Left lung (tissue), 10 donors: Measurements from ENCODE around the gene MSL2. TPM values are rescaled to one million over a fixed set of nuclear protein-coding genes. Genes with fewer than 3 reads are reported as not detected.

Experiments used
- ATAC-seq: fragments of 200-7000 bp; cut with Tn5 transposase; one replicate; pipeline ENCODE4 v1.9.1; 2020; ENCODE audit warnings: moderate library complexity
- DNase-seq, 4 donors: peaks; one replicate each; pipeline ENCODE4 v3.0.0-alpha.2; 2013 to 2020
- H3K27ac ChIP-seq, 2 donors: fragments of 200-600 bp; sonication (generic) in 1 of 2; one replicate each; pipeline versions ENCODE4 v1.5.0 to v1.8.0; 2020 to 2021
- H3K27me3 ChIP-seq, 2 donors: fragments of 200-600 bp; sonication (generic) in 1 of 2; one replicate each; pipeline versions ENCODE4 v1.5.0 to v1.8.0; 2020 to 2021
- H3K36me3 ChIP-seq, 2 donors: fragments of 200-600 bp; sonication (generic) in 1 of 2; one replicate each; pipeline versions ENCODE4 v1.5.0 to v1.8.0; 2020 to 2021
- H3K4me1 ChIP-seq, 2 donors: fragments of 200-600 bp; one replicate each; pipeline ENCODE4 v1.8.0; 2021
- H3K4me3 ChIP-seq, 2 donors: fragments of 200-600 bp; sonication (generic) in 1 of 2; one replicate each; pipeline versions ENCODE4 v1.5.0 to v1.8.0; 2020 to 2021; ENCODE audit warnings: mild to moderate bottlenecking in 1 of 2
- H3K9me3 ChIP-seq, 2 donors: fragments of 200-600 bp; sonication (generic) in 1 of 2; one replicate each; pipeline versions ENCODE4 v1.5.0 to v1.8.0; 2020 to 2021
- CTCF ChIP-seq, 2 donors: fragments of 200-600 bp; sonication (generic) in 1 of 2; IDR thresholded peaks; one replicate each; pipeline versions ENCODE4 v1.5.0 to v1.8.0; 2021; ENCODE audit warnings: antibody characterized with exemption in 2 of 2
- intact Hi-C, 2 donors: fragments of 100-400 bp; cut with DNase I; formaldehyde crosslinking; loops; one replicate each; pipeline versions ENCODE4 v1.11.2 to v1.14.2; 2022
- polyA plus RNA-seq, 6 donors: library from polyadenylated mRNA; unstranded; fragments of 120-200 nt; gene quantifications; one replicate each; pipeline ENCODE4 v1.2.1, GENCODE V29; 2013; ENCODE audit not compliant: insufficient read length in 6 of 6
- total RNA-seq, 2 donors: library from RNA; stranded (reverse); fragmentation: NEBNext Ultra II Directional; extraction: Animal tissue kit (Norgen Biotek cat#: 25700); gene quantifications; one replicate each; pipeline ENCODE4 v1.2.1, GENCODE V29; 2021
- donor health status: DM: no; HTN: yes; CAD: no.
- donor health status: DM: no; HTN: no; CAD: no.

MSL2 gene
- total and polyA plus RNA-seq, 8 donors = 25.8 to 51.3 (median 44.9) TPM

- no peak overlapping the region for H3K27ac ChIP-seq
- no peaks in the 10 kb centered on the region for H3K36me3 ChIP-seq
- H3K4me3 ChIP-seq = no peak overlapping the region
- no peaks in the 10 kb centered on the region for H3K27me3 ChIP-seq
- TF ChIP-seq CTCF (IDR thresholded peaks at IDR 0.05) = no peak
- no peaks in the 10 kb centered on the region for H3K4me1 ChIP-seq
- no peaks in the 10 kb centered on the region for H3K9me3 ChIP-seq
- no peak for ATAC-seq
- DNase-seq = no peak
- intact Hi-C loops = no loop called here
Measured at GRCh38 chr3:136109499-136109898, 86.6 kb downstream of the MSL2 start.

GRCh38 chr3:136106101-136106500 lies 90.0 kb downstream of the MSL2 start:
- no peak for DNase-seq
- intact Hi-C loops = no loop called here
- no peak for TF ChIP-seq CTCF (IDR thresholded peaks at IDR 0.05)
- no peak overlapping the region for H3K27ac ChIP-seq
- H3K9me3 ChIP-seq = no peaks in the 10 kb centered on the region
- H3K4me3 ChIP-seq = no peak overlapping the region
- ATAC-seq = no peak
- H3K4me1 ChIP-seq = no peaks in the 10 kb centered on the region
- H3K36me3 ChIP-seq = peaks cover 0 to 11% of the 10 kb centered on the region in 2 donors
- no peaks in the 10 kb centered on the region for H3K27me3 ChIP-seq

DNA sequence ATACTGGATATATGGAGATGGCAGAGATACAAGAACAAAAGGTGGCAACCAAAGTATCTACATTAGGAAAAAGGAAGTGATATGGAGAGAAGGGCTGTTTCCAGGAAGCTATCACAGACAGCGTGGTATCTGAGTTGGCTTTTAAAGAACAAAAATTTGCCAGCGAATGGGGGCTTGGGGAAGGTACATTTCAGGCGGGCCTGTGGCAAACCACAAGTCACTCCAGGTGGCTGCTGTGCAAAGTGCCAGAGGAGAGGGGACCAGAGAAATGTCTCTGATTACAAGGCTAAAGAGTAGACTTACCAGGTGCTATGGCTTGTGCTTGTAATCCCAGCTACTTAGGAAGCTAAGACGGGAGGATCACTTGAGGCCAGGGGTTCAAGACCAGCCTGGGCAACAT lies 91.1 kb downstream of the MSL2 start:
- no peak overlapping the region for H3K4me3 ChIP-seq
- peaks cover 0 to 11% of the 10 kb centered on the region in 2 donors for H3K36me3 ChIP-seq
- no peaks in the 10 kb centered on the region for H3K27me3 ChIP-seq
- no peaks in the 10 kb centered on the region for H3K4me1 ChIP-seq
- no peak for TF ChIP-seq CTCF (IDR thresholded peaks at IDR 0.05)
- H3K27ac ChIP-seq = no peak overlapping the region
- H3K9me3 ChIP-seq = no peaks in the 10 kb centered on the region
- intact Hi-C loops = no loop called here
- ATAC-seq (no peak), DNase-seq (no peak)

Other genes starting within 250 kb of the MSL2 start
- gene PPP2R3A, start 230.6 kb downstream of the MSL2 start, total RNA-seq = 10 to 100 TPM in 1 of 2 donors, 1 to 10 TPM in 1; 8.1 to 11.3 TPM
- gene PPP2R3A, start 230.6 kb downstream of the MSL2 start, polyA plus RNA-seq = 10 to 100 TPM; 13.6 to 18.0 (median 14.8) TPM
- 10 to 100 TPM; 35.7 to 44.7 TPM for gene PCCB, start 54.0 kb upstream of the MSL2 start, total RNA-seq
- 10 to 100 TPM; 26.9 to 37.0 (median 35.7) TPM for gene PCCB, start 54.0 kb upstream of the MSL2 start, polyA plus RNA-seq